Lower leg skin (tissue), 4 donors: ENCODE results near the gene FGD4. TPM values are rescaled to one million over a fixed set of nuclear protein-coding genes. Genes with fewer than 3 reads are reported as not detected.

Experiments used
- DNase-seq, 2 donors: peaks; one replicate each; pipeline ENCODE4 v3.0.0-alpha.2; 2019; ENCODE audit warnings: low spot score in 2 of 2
- H3K4me3 ChIP-seq: fragments of 200-600 bp; sonication (generic); 2 replicates; pipeline ENCODE4 v1.5.1; 2017; ENCODE audit warnings: mild to moderate bottlenecking, low read depth; ENCODE audit not compliant: poor library complexity, severe bottlenecking
- CTCF ChIP-seq, 3 donors: fragments of 450-650 bp; IDR thresholded peaks; one replicate each; pipeline ENCODE4 v1.5.1; 2016; ENCODE audit warnings: antibody characterized with exemption in 3 of 3, mild to moderate bottlenecking in 3 of 3, moderate library complexity in 2 of 3
- POLR2A ChIP-seq, 2 donors: fragments of 450-650 bp; IDR thresholded peaks; one replicate each; pipeline ENCODE4 v1.6.1; 2016 to 2017; ENCODE audit warnings: antibody characterized with exemption in 2 of 2, mild to moderate bottlenecking in 1 of 2, moderate library complexity in 1 of 2
- WGBS, 2 donors: methylation state at CpG; one replicate each; pipeline ENCODE4 v1.1.5; 2018; 5-methylcytosine and 5-hydroxymethylcytosine counted together
- intact Hi-C: fragments of 100-400 bp; cut with DNase I; formaldehyde crosslinking; loops from one replicate; pipeline ENCODE4 v1.15.0; 2023; ENCODE audit warnings: low total_unique reads
- total RNA-seq, 4 donors: library from RNA; depleted of rRNA; stranded (reverse); fragments of >200 nt; gene quantifications; one replicate each; pipeline ENCODE4 v1.1.0, GENCODE V29; 2016

FGD4 gene
- total RNA-seq, 4 donors from 2014 or later, result 40.0 to 62.8 (median 52.0) TPM

- H3K4me3 ChIP-seq, result no peak overlapping the region
- TF ChIP-seq CTCF (IDR thresholded peaks at IDR 0.05) (no peak), POLR2A (IDR thresholded peaks at IDR 0.05) (no peak)
- 64 to 67% methylated on average over 4 of the region's 4 CpGs for WGBS, 2 donors
- DNase-seq, result no peak
- intact Hi-C loops, result no loop called here
Measured at GRCh38 chr12:32589165-32589865, 190.0 kb downstream of the FGD4 start.

GRCh38 chr12:32595251-32595650 lies 195.9 kb downstream of the FGD4 start:
- intact Hi-C loops, result no loop called here
- DNase-seq, result no peak
- TF ChIP-seq CTCF (IDR thresholded peaks at IDR 0.05), result no peak
- no peak for TF ChIP-seq POLR2A (IDR thresholded peaks at IDR 0.05)
- 67 to 69% methylated on average over 2 of the region's 2 CpGs for WGBS, 2 donors
- H3K4me3 ChIP-seq, result no peak overlapping the region

- no peak overlapping the region for H3K4me3 ChIP-seq
- WGBS, 2 donors, result 43 to 58% methylated on average over 1 of the region's 1 CpG
Measured at GRCh38 chr12:32596030-32596429, 196.7 kb downstream of the FGD4 start.

GRCh38 chr12:32598688-32599087 lies 199.3 kb downstream of the FGD4 start:
- DNase-seq, result no peak
- no peak for TF ChIP-seq POLR2A (IDR thresholded peaks at IDR 0.05)
- no peak for TF ChIP-seq CTCF (IDR thresholded peaks at IDR 0.05)
- WGBS, 2 donors, result 86 to 89% methylated on average over 1 of the region's 1 CpG
- intact Hi-C loops, result no loop called here
- H3K4me3 ChIP-seq, result no peak overlapping the region

More at GRCh38 chr12:32596030-32596429, 196.7 kb downstream of the FGD4 start:
- no peak for DNase-seq
- intact Hi-C loops, result no loop called here
- no peak for TF ChIP-seq POLR2A (IDR thresholded peaks at IDR 0.05)
- TF ChIP-seq CTCF (IDR thresholded peaks at IDR 0.05), result no peak

- H3K4me3 ChIP-seq, result no peak overlapping the region
- TF ChIP-seq CTCF (IDR thresholded peaks at IDR 0.05) (no peak), POLR2A (IDR thresholded peaks at IDR 0.05) (no peak)
- intact Hi-C loops, result no loop called here
- 89 to 90% methylated on average over 2 of the region's 2 CpGs for WGBS, 2 donors
- no peak for DNase-seq
Measured at GRCh38 chr12:32600681-32601080, 201.3 kb downstream of the FGD4 start.

- TF ChIP-seq CTCF (IDR thresholded peaks at IDR 0.05), result no peak
- TF ChIP-seq POLR2A (IDR thresholded peaks at IDR 0.05), result no peak
- no peak overlapping the region for H3K4me3 ChIP-seq
- intact Hi-C loops, result no loop called here
- WGBS, 2 donors, result 96% methylated on average over 3 of the region's 3 CpGs
- DNase-seq, result no peak
Measured at GRCh38 chr12:32603071-32603470, 203.7 kb downstream of the FGD4 start.
